Measurements from ENCODE around the gene SIX1. TPM values are rescaled to one million over a fixed set of nuclear protein-coding genes. Genes with fewer than 3 reads are reported as not detected.

The SIX1 gene
- 0.38 and 0.56 TPM in 2 replicates for total RNA-seq

GRCh38 chr14:60648934-60649874, at the start of gene SIX1:
Gene SIX1, minus strand, starts transcription at chr14:60649477. Its CDS starts 288 bp downstream, at chr14:60649189.

Other genes starting within 250 kb of the SIX1 start
- gene C14orf39, start 163.4 kb downstream of the SIX1 start, total RNA-seq: not detected in 2 replicates
- not detected in 2 replicates for gene SIX6, start 140.3 kb downstream of the SIX1 start, total RNA-seq
- 8.1 and 9.6 TPM in 2 replicates for gene SIX4, start 74.9 kb upstream of the SIX1 start, total RNA-seq
- 65.7 and 68.6 TPM in 2 replicates for gene MNAT1, start 85.3 kb upstream of the SIX1 start, total RNA-seq

Measured in regular cardiac myocyte (primary cell).